Transverse colon (tissue), 4 donors: ENCODE measurements around the gene SHISA5. TPM values are rescaled to one million over a fixed set of nuclear protein-coding genes. Genes with fewer than 3 reads are reported as not detected.

Experiments
- DNase-seq: peaks from one replicate; pipeline ENCODE4 v3.0.0-alpha.2; 2019
- H3K27ac ChIP-seq, 4 donors: fragments of 200-600 bp; sonication (generic); 2 replicates each; pipeline ENCODE4 v1.5.1; 2016 to 2018; ENCODE audit warnings: inconsistent platforms in 4 of 4
- H3K27me3 ChIP-seq: fragments of 200-600 bp; sonication (generic); 2 replicates; pipeline ENCODE4 v1.5.1; 2017; ENCODE audit warnings: inconsistent platforms
- H3K36me3 ChIP-seq, 4 donors: fragments of 200-600 bp; sonication (generic); 2 replicates each; pipeline ENCODE4 v1.5.1; 2017 to 2019; ENCODE audit warnings: inconsistent platforms in 4 of 4
- H3K4me1 ChIP-seq, 4 donors: fragments of 200-600 bp; sonication (generic); 2 replicates each; pipeline ENCODE4 v1.5.1; 2017 to 2020; ENCODE audit warnings: inconsistent platforms in 4 of 4
- H3K4me3 ChIP-seq, 4 donors: fragments of 200-600 bp; sonication (generic); 1 replicate in 1 of 4; 2 replicates in 3 of 4; pipeline versions ENCODE4 v1.5.1 to v1.6.1; 2017 to 2019; ENCODE audit warnings: inconsistent platforms in 4 of 4
- H3K9me3 ChIP-seq, 2 donors: fragments of 200-600 bp; sonication (generic); 2 replicates each; pipeline ENCODE4 v1.5.1; 2017 to 2019; ENCODE audit warnings: inconsistent platforms in 2 of 2
- CTCF ChIP-seq, 5 experiments: fragments of 200-600 bp in 3 of 5; fragments of 450-650 bp in 2 of 5; sonication (generic) in 3 of 5; IDR thresholded peaks; 1 replicate in 2 of 5; 2 replicates in 3 of 5; pipeline ENCODE4 v1.5.1; 2016 to 2017; ENCODE audit warnings: antibody characterized with exemption in 5 of 5, inconsistent platforms in 3 of 5, mild to moderate bottlenecking in 2 of 5, moderate library complexity in 1 of 5
- EP300 ChIP-seq: sonication (generic); formaldehyde crosslinking; IDR thresholded peaks from one replicate; pipeline ENCODE4 v1.6.1; 2017; ENCODE audit warnings: antibody characterized with exemption, low read depth
- POLR2A ChIP-seq: fragments of 450-650 bp; IDR thresholded peaks from one replicate; pipeline ENCODE4 v1.6.1; 2016; ENCODE audit warnings: antibody characterized with exemption, mild to moderate bottlenecking, moderate library complexity
- POLR2AphosphoS5 ChIP-seq, 3 donors: sonication (generic); formaldehyde crosslinking; IDR thresholded peaks; one replicate each; pipeline ENCODE4 v1.6.1; 2016; ENCODE audit warnings: antibody characterized with exemption in 3 of 3
- WGBS, 2 donors: methylation state at CpG; one replicate each; pipeline ENCODE4 v1.1.5; 2018; ENCODE audit warnings: low coverage in 1 of 2; 5-methylcytosine and 5-hydroxymethylcytosine counted together
- in situ Hi-C, 4 donors: fragments of 200-750 bp; cut with MboI; loops; one replicate each; pipeline versions ENCODE4 v1.15.0 to v1.15.1; 2017; ENCODE audit warnings: low sequenced_read_pairs in 3 of 4, low pct_ligation_motif_present in 1 of 4, low pct_unique_long_range_greater_than_20kb in 1 of 4
- intact Hi-C: fragments of 100-400 bp; cut with DNase I; formaldehyde crosslinking; loops from one replicate; pipeline ENCODE4 v1.15.1; 2023; ENCODE audit warnings: low total_unique reads
- total RNA-seq, 4 donors: library from RNA; depleted of rRNA; stranded (reverse); fragments of >200 nt; gene quantifications; one replicate each; pipeline ENCODE4 v1.1.0, GENCODE V29; 2016

The SHISA5 gene
- total RNA-seq, 4 donors from 2014 or later: 72.9 to 89.4 (median 80.8) TPM

- intact Hi-C loops: no loop called here
- TF ChIP-seq POLR2AphosphoS5 (IDR thresholded peaks at IDR 0.05): peak in 1 of 3 donors; percentile 57
- no peak for TF ChIP-seq CTCF (IDR thresholded peaks at IDR 0.05)
- no peak for TF ChIP-seq POLR2A
- no peak for TF ChIP-seq EP300
- Histone ChIP-seq H3K36me3 (no peaks in the 10 kb centered on the region), H3K27ac (peak overlapping the region; percentile 90 to 97 (median 92)), H3K27me3 (no peaks in the 10 kb centered on the region), H3K4me1 (peaks cover 39 to 67% (median 60%) of the 10 kb centered on the region in 4 donors), H3K4me3 (peak overlapping the region; percentile 56 to 83 (median 69)), H3K9me3 (no peaks in the 10 kb centered on the region)
- WGBS, 2 donors: 4% methylated on average over 34 of the region's 86 CpGs; no CpG with 5 or more reads in 1 of the 2 donors
- peak; percentile 80 for DNase-seq
- in situ Hi-C loops: no loop called here
These were observed 74.5 kb downstream of the SHISA5 start for GRCh38 chr3:48429317-48429959.

GRCh38 chr3:48428572-48429316 lies 75.2 kb downstream of the SHISA5 start:
- peaks cover 36 to 60% (median 54%) of the 10 kb centered on the region in 4 donors for H3K4me1 ChIP-seq
- in situ Hi-C loops (no loop called here), intact Hi-C loops (no loop called here)
- H3K4me3 ChIP-seq: peak overlapping the region; percentile 56 to 83 (median 69)
- TF ChIP-seq POLR2A (peak; percentile 61), CTCF (IDR thresholded peaks at IDR 0.05) (no peak), EP300 (no peak), POLR2AphosphoS5 (IDR thresholded peaks at IDR 0.05) (peak in 2 of 3 donors; percentile 65 to 72)
- peak overlapping the region; percentile 90 to 97 (median 92) for H3K27ac ChIP-seq
- 9% methylated on average over 40 of the region's 60 CpGs; no CpG with 5 or more reads in 1 of the 2 donors for WGBS, 2 donors
- H3K36me3 ChIP-seq: no peaks in the 10 kb centered on the region
- DNase-seq: peak; percentile 80
- H3K27me3 ChIP-seq: no peaks in the 10 kb centered on the region
- no peaks in the 10 kb centered on the region for H3K9me3 ChIP-seq

GRCh38 chr3:48428088-48428571 lies 75.8 kb downstream of the SHISA5 start:
- Histone ChIP-seq H3K4me1 (peaks cover 31 to 54% (median 48%) of the 10 kb centered on the region in 4 donors), H3K9me3 (no peaks in the 10 kb centered on the region), H3K27me3 (no peaks in the 10 kb centered on the region), H3K27ac (peak overlapping the region; percentile 90 to 97 (median 92)), H3K36me3 (no peaks in the 10 kb centered on the region), H3K4me3 (peak overlapping the region; percentile 56 to 83 (median 69))
- in situ Hi-C loops: no loop called here
- intact Hi-C loops: no loop called here
- TF ChIP-seq POLR2A: no peak
- TF ChIP-seq POLR2AphosphoS5 (IDR thresholded peaks at IDR 0.05): no peak
- TF ChIP-seq EP300: no peak
- TF ChIP-seq CTCF (IDR thresholded peaks at IDR 0.05): no peak
- 35% methylated on average over 7 of the region's 7 CpGs; no CpG with 5 or more reads in 1 of the 2 donors for WGBS, 2 donors
- DNase-seq: no peak

GRCh38 chr3:48427630-48427962 lies 76.4 kb downstream of the SHISA5 start:
- peaks cover 31 to 49% (median 43%) of the 10 kb centered on the region in 4 donors for H3K4me1 ChIP-seq
- H3K36me3 ChIP-seq: no peaks in the 10 kb centered on the region
- peak overlapping the region; percentile 90 to 97 (median 92) for H3K27ac ChIP-seq
- TF ChIP-seq EP300 (no peak), POLR2AphosphoS5 (IDR thresholded peaks at IDR 0.05) (no peak)
- no peaks in the 10 kb centered on the region for H3K27me3 ChIP-seq
- no peaks in the 10 kb centered on the region for H3K9me3 ChIP-seq
- in situ Hi-C loops: no loop called here
- H3K4me3 ChIP-seq: peak overlapping the region in 3 of 4 donors; percentile 63 to 83 (median 75)
- 40 to 61% methylated on average over 1 to 9 of the region's 9 CpGs for WGBS, 2 donors
- DNase-seq: peak; percentile 37
- intact Hi-C loops: no loop called here
